ENCODE results near the gene ABTB2. TPM values are rescaled to one million over a fixed set of nuclear protein-coding genes. Genes with fewer than 3 reads are reported as not detected.

ABTB2 gene
- total RNA-seq, 1 experiment from 2014 or later = 3.6 TPM

- peaks cover 4% of the 10 kb centered on the region for H3K27me3 ChIP-seq (replicated peaks; ENCODE audit: control insufficient read depth, insufficient read depth, low read length)
- no peaks in the 10 kb centered on the region for H3K9me3 Mint-ChIP-seq (ENCODE audit: unreplicated experiment)
- H3K27me3 Mint-ChIP-seq (ENCODE audit: insufficient read depth, unreplicated experiment) = peaks cover 9% of the 10 kb centered on the region
- H3K4me1 Mint-ChIP-seq (ENCODE audit: low read depth, unreplicated experiment) = peaks cover 6% of the 10 kb centered on the region
- H3K36me3 ChIP-seq (ENCODE audit: control insufficient read depth, insufficient read depth, low read length) = no peaks in the 10 kb centered on the region
- TF ChIP-seq CTCF (IDR thresholded peaks at IDR 0.05; ENCODE audit: insufficient read depth in 1 of 2, low read depth in 1 of 2, low read length in 1 of 2, severe bottlenecking in 1 of 2, unreplicated experiment in 1 of 2) = no peak
- ChIA-PET CTCF (no interaction called here), POLR2A (no interaction called here)
- H3K4me1 ChIP-seq = peaks cover 7% of the 10 kb centered on the region; the same call in 1 of the 2 replicates
- no peak overlapping the region for H3K4me3 Mint-ChIP-seq (ENCODE audit: unreplicated experiment)
- peaks cover 5% of the 10 kb centered on the region for H3K36me3 Mint-ChIP-seq (ENCODE audit: insufficient read depth, unreplicated experiment)
- no peak overlapping the region for H3K27ac Mint-ChIP-seq (ENCODE audit: unreplicated experiment)
- no TSS peak for BruUV-seq (replicated peaks)
- no peak for DNase-seq
- no peak overlapping the region for H3K4me3 ChIP-seq (ENCODE audit: low read depth, low read length)
- intact Hi-C loops (cut with micrococcal nuclease; ENCODE audit: unreplicated experiment) = no loop called here
- no peaks in the 10 kb centered on the region for H3K9me3 ChIP-seq
Observed at GRCh38 chr11:34360046-34360445, 2.2 kb upstream of the ABTB2 start.

- H3K4me1 Mint-ChIP-seq (ENCODE audit: low read depth, unreplicated experiment) = peaks cover 6% of the 10 kb centered on the region
- H3K4me3 Mint-ChIP-seq (ENCODE audit: unreplicated experiment) = peak overlapping the region; percentile 75
- TF ChIP-seq CTCF (IDR thresholded peaks at IDR 0.05; ENCODE audit: insufficient read depth in 1 of 2, low read depth in 1 of 2, low read length in 1 of 2, severe bottlenecking in 1 of 2, unreplicated experiment in 1 of 2) = peak in 1 of 2 experiments; percentile 72
- ChIA-PET CTCF (interaction anchor here (3.6 kb wide), 1 partner anchor 185 kb away, joined by 60 read pairs; no protein-coding TSS in a partner anchor), POLR2A (no interaction called here)
- H3K36me3 Mint-ChIP-seq (ENCODE audit: insufficient read depth, unreplicated experiment) = peaks cover 5% of the 10 kb centered on the region
- H3K9me3 Mint-ChIP-seq (ENCODE audit: unreplicated experiment) = no peaks in the 10 kb centered on the region
- Histone ChIP-seq H3K4me3 (ENCODE audit: low read depth, low read length) (peak overlapping the region; percentile 44), H3K9me3 (no peaks in the 10 kb centered on the region), H3K4me1 (peaks cover 7% of the 10 kb centered on the region; the same call in 1 of the 2 replicates), H3K36me3 (ENCODE audit: control insufficient read depth, insufficient read depth, low read length) (no peaks in the 10 kb centered on the region), H3K27me3 (replicated peaks; ENCODE audit: control insufficient read depth, insufficient read depth, low read length) (peaks cover 4% of the 10 kb centered on the region)
- no peak for DNase-seq
- intact Hi-C loops (cut with micrococcal nuclease; ENCODE audit: unreplicated experiment) = loop anchor here (1.0 to 5.0 kb wide), 10 partner anchors 97 to 502 kb away; partner anchors contain the start of genes CAPRIN1 and NAT10
- no peak overlapping the region for H3K27ac Mint-ChIP-seq (ENCODE audit: unreplicated experiment)
- peaks cover 13% of the 10 kb centered on the region for H3K27me3 Mint-ChIP-seq (ENCODE audit: insufficient read depth, unreplicated experiment)
- no TSS peak for BruUV-seq (replicated peaks)
Observed at GRCh38 chr11:34359548-34359891, 1.7 kb upstream of the ABTB2 start.

GRCh38 chr11:34358728-34359547, 1.1 kb upstream of the ABTB2 start:
- DNase-seq = peak; percentile 68 to 69
- peak; percentile 72 to 86 for TF ChIP-seq CTCF (IDR thresholded peaks at IDR 0.05; ENCODE audit: insufficient read depth in 1 of 2, low read depth in 1 of 2, low read length in 1 of 2, severe bottlenecking in 1 of 2, unreplicated experiment in 1 of 2)
- Histone ChIP-seq H3K4me3 (ENCODE audit: low read depth, low read length) (peak overlapping the region; percentile 44), H3K36me3 (ENCODE audit: control insufficient read depth, insufficient read depth, low read length) (no peaks in the 10 kb centered on the region), H3K27me3 (replicated peaks; ENCODE audit: control insufficient read depth, insufficient read depth, low read length) (peaks cover 4% of the 10 kb centered on the region), H3K4me1 (peaks cover 7% of the 10 kb centered on the region; the same call in 1 of the 2 replicates), H3K9me3 (no peaks in the 10 kb centered on the region)
- Mint-ChIP-seq H3K4me1 (ENCODE audit: low read depth, unreplicated experiment) (peaks cover 6% of the 10 kb centered on the region), H3K4me3 (ENCODE audit: unreplicated experiment) (peak overlapping the region; percentile 75), H3K36me3 (ENCODE audit: insufficient read depth, unreplicated experiment) (peaks cover 5% of the 10 kb centered on the region), H3K27me3 (ENCODE audit: insufficient read depth, unreplicated experiment) (peaks cover 13% of the 10 kb centered on the region), H3K27ac (ENCODE audit: unreplicated experiment) (peak overlapping the region; percentile 53), H3K9me3 (ENCODE audit: unreplicated experiment) (no peaks in the 10 kb centered on the region)
- ChIA-PET POLR2A (no interaction called here), CTCF (interaction anchor here (1.3 to 3.6 kb wide), 4 partner anchors 46 to 209 kb away, joined by 3 to 60 read pairs (median 4); no protein-coding TSS in a partner anchor)
- intact Hi-C loops (cut with micrococcal nuclease; ENCODE audit: unreplicated experiment) = loop anchor here (1.0 to 5.0 kb wide), 10 partner anchors 97 to 502 kb away; partner anchors contain the start of genes CAPRIN1 and NAT10
- BruUV-seq (replicated peaks) = TSS peak; percentile 27

Measured in Caco-2 (cell line).